ENCODE data around the gene TRA2B.

The TRA2B gene

GRCh38 chr3:185937689-185938374 is at the start of gene TRA2B:
Gene TRA2B (minus strand): TSS chr3:185938014. CDS start chr3:185937860, 154 bp downstream.
- DNase-seq (ENCODE audit: low read depth in 3 of 3) = peak; percentile 97 to 99 (median 98)

GRCh38 chr3:185986198-185986777 is 48.5 kb upstream of the TRA2B start:
- DNase-seq (ENCODE audit: low read depth in 3 of 3) = no peak

GRCh38 chr3:185984203-185984602 is 46.4 kb upstream of the TRA2B start:
- DNase-seq (ENCODE audit: low read depth in 3 of 3) = no peak

- DNase-seq (ENCODE audit: low read depth in 3 of 3) = peak; percentile 24 to 48 (median 37)
These were observed 45.8 kb upstream of the TRA2B start for GRCh38 chr3:185983495-185984141.

GRCh38 chr3:185982632-185983031 is 44.8 kb upstream of the TRA2B start:
- DNase-seq (ENCODE audit: low read depth in 3 of 3) = no peak

- no peak for DNase-seq (ENCODE audit: low read depth in 3 of 3)
These were observed 43.8 kb upstream of the TRA2B start for GRCh38 chr3:185981621-185982020.

- no peak for DNase-seq (ENCODE audit: low read depth in 3 of 3)
These were observed 41.9 kb upstream of the TRA2B start for GRCh38 chr3:185979721-185980121.

- no peak for DNase-seq (ENCODE audit: low read depth in 3 of 3)
These were observed 40.7 kb upstream of the TRA2B start for GRCh38 chr3:185978516-185978915.

GRCh38 chr3:185977679-185978040 is 39.8 kb upstream of the TRA2B start:
- no peak for DNase-seq (ENCODE audit: low read depth in 3 of 3)

- peak; percentile 67 to 80 (median 73) for DNase-seq (ENCODE audit: low read depth in 3 of 3)
These were observed 39.3 kb upstream of the TRA2B start for GRCh38 chr3:185976977-185977678.

GRCh38 chr3:185976100-185976499 is 38.3 kb upstream of the TRA2B start:
- DNase-seq (ENCODE audit: low read depth in 3 of 3) = no peak

- no peak for DNase-seq (ENCODE audit: low read depth in 3 of 3)
These were observed 33.8 kb upstream of the TRA2B start for GRCh38 chr3:185971579-185971978.

GRCh38 chr3:185968168-185968567 is 30.4 kb upstream of the TRA2B start:
- no peak for DNase-seq (ENCODE audit: low read depth in 3 of 3)

- DNase-seq (ENCODE audit: low read depth in 3 of 3) = no peak
These were observed 28.8 kb upstream of the TRA2B start for GRCh38 chr3:185966655-185967054.

- DNase-seq (ENCODE audit: low read depth in 3 of 3) = no peak
These were observed 27.7 kb upstream of the TRA2B start for GRCh38 chr3:185965496-185965895.

- DNase-seq (ENCODE audit: low read depth in 3 of 3) = no peak
These were observed 23.9 kb upstream of the TRA2B start for GRCh38 chr3:185961675-185962232.

- no peak for DNase-seq (ENCODE audit: low read depth in 3 of 3)
These were observed 22.9 kb upstream of the TRA2B start for GRCh38 chr3:185960522-185961288.

- DNase-seq (ENCODE audit: low read depth in 3 of 3) = no peak
These were observed 22.1 kb upstream of the TRA2B start for GRCh38 chr3:185959609-185960521.

- no peak for DNase-seq (ENCODE audit: low read depth in 3 of 3)
These were observed 20.8 kb upstream of the TRA2B start for GRCh38 chr3:185958626-185959025.

GRCh38 chr3:185956244-185956643 is 18.4 kb upstream of the TRA2B start:
- DNase-seq (ENCODE audit: low read depth in 3 of 3) = no peak

Data from stimulated activated CD4-positive, alpha-beta T cell treated with anti-CD3 and anti-CD28 coated beads, TNF-alpha, amount 100 ng/mL, for 4 hours (primary cell).